Measurements from ENCODE around the gene CD8B. TPM values are rescaled to one million over a fixed set of nuclear protein-coding genes. Genes with fewer than 3 reads are reported as not detected.

The CD8B gene
- total RNA-seq, 2 donors from 2014 or later: 1.5 to 1.8 TPM

DNA sequence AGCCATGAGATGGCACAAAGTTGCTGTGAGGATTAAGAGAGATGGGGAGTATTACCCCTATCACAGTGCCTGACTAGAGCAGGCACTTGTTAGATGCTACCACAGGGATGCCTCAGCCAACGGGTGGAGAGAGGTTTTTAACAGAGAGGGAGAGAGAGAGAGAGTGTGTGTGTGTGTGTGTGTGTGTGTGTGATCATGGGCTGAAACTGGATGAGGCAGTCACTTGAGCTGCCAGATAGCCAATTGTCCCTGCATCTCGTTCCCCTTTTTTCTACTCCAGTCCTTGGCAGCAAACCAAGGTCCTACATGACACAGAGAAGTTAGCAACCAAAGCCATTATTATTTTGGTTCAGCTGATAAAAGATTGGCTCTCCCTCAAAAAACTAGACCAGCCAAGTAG lies 74.0 kb downstream of the CD8B start:
- no peaks in the 10 kb centered on the region for H3K9me3 ChIP-seq
- H3K4me1 ChIP-seq: no peaks in the 10 kb centered on the region
- intact Hi-C loops (cut with DNase I): no loop called here
- H3K4me3 ChIP-seq: no peak overlapping the region
- DNase-seq: no peak
- H3K27me3 ChIP-seq: peaks cover 44% of the 10 kb centered on the region
- no peak overlapping the region for H3K9ac ChIP-seq (ENCODE audit: low read depth in 2 of 2, low read length in 2 of 2)
- TF ChIP-seq, protein P1, sequence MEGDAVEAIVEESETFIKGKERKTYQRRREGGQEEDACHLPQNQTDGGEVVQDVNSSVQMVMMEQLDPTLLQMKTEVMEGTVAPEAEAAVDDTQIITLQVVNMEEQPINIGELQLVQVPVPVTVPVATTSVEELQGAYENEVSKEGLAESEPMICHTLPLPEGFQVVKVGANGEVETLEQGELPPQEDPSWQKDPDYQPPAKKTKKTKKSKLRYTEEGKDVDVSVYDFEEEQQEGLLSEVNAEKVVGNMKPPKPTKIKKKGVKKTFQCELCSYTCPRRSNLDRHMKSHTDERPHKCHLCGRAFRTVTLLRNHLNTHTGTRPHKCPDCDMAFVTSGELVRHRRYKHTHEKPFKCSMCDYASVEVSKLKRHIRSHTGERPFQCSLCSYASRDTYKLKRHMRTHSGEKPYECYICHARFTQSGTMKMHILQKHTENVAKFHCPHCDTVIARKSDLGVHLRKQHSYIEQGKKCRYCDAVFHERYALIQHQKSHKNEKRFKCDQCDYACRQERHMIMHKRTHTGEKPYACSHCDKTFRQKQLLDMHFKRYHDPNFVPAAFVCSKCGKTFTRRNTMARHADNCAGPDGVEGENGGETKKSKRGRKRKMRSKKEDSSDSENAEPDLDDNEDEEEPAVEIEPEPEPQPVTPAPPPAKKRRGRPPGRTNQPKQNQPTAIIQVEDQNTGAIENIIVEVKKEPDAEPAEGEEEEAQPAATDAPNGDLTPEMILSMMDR (IDR thresholded peaks at IDR 0.05): no peak
- H3K27ac ChIP-seq: no peak overlapping the region
- no peaks in the 10 kb centered on the region for H3K36me3 ChIP-seq

DNA sequence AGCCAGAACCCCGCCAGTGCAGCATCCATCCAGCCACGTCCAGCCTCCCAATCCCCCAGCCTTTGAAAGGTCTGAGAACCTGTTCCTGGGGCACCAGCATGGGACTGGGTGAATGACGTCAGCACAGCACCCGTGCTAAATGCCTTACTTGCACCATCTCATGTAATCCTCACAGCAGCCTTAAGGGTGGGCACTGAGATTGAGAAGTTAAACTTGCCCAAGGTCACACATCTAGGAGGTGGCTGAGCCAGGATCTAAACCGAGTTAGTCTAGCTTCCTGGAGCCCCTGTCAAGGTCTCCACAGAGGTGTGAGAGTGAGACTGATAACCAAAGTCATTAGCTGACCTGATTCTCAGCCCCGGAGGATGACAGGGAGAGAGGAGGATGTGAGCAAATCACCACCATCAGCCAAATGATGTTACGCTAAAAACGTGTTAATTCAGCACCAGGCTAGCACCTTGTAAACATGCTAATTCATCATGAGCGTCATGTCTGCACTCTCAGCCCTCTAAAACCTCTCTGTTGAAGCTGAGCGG lies 75.6 kb downstream of the CD8B start:
- Histone ChIP-seq H3K36me3 (no peaks in the 10 kb centered on the region), H3K27ac (no peak overlapping the region), H3K9me3 (no peaks in the 10 kb centered on the region), H3K4me1 (no peaks in the 10 kb centered on the region), H3K4me3 (no peak overlapping the region), H3K27me3 (peaks cover 28% of the 10 kb centered on the region), H3K9ac (ENCODE audit: low read depth in 2 of 2, low read length in 2 of 2) (no peak overlapping the region)
- intact Hi-C loops (cut with DNase I): no loop called here
- DNase-seq: no peak
- TF ChIP-seq, protein P1 (IDR thresholded peaks at IDR 0.05): no peak

DNA sequence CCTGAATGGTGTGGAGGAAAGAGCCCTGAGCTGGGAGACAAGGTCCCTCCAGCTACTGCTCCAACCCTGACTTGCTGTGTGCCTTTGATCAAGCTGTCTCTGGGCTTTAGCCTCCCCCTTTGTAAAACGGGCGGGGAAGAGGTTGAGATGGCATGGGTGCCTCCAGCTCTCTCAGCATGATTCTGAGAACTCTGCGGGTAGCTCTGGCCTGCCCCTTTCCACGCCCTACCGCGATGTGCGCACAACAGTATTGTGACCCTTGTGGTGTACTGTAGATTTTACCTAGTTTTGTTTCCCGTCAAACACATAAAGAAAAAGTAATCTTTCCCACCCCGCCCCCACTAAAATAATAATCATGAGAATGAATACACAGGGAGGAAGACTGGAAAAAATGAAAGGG lies 76.2 kb downstream of the CD8B start:
- Histone ChIP-seq H3K9me3 (no peaks in the 10 kb centered on the region), H3K9ac (ENCODE audit: low read depth in 2 of 2, low read length in 2 of 2) (no peak overlapping the region), H3K36me3 (no peaks in the 10 kb centered on the region), H3K4me1 (no peaks in the 10 kb centered on the region), H3K27me3 (peaks cover 21% of the 10 kb centered on the region), H3K4me3 (no peak overlapping the region), H3K27ac (no peak overlapping the region)
- intact Hi-C loops (cut with DNase I): no loop called here
- no peak for DNase-seq
- TF ChIP-seq, protein P1 (IDR thresholded peaks at IDR 0.05): no peak

DNA sequence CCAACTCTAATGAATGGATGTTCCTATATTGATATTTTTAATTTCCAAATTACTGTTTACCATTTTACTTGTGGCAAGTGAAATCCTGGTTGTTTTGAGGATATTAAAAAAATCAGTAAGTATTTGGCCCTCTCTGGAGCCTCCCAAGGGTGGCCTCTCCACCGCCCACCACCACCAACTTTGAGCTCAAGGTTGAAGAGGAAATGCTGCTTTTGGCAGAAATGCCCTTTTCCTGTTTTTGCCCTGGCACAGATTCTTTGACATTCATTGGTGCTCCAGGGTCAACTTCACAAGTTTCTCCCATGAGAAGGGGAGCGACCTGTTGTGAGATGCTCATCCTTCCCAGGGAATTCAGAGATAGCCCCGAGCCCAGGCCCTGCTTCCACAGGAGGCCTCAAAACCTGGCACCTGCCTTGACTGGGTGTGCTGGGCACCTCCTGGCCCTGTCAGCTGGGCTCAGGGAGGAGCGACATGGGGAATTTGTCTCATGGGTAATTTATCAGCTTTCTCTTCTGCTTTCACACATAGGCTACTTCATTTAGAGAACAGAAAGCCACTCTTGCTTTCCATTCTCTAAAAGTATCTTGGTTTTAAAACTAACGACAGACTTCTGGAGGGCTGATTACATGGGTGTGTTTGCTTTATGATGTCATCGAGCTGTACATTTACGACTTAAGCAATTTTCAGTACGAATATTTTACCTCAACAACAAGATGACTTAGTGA lies 77.9 kb downstream of the CD8B start:
- peaks cover 5% of the 10 kb centered on the region for H3K27me3 ChIP-seq
- intact Hi-C loops (cut with DNase I): no loop called here

DNA sequence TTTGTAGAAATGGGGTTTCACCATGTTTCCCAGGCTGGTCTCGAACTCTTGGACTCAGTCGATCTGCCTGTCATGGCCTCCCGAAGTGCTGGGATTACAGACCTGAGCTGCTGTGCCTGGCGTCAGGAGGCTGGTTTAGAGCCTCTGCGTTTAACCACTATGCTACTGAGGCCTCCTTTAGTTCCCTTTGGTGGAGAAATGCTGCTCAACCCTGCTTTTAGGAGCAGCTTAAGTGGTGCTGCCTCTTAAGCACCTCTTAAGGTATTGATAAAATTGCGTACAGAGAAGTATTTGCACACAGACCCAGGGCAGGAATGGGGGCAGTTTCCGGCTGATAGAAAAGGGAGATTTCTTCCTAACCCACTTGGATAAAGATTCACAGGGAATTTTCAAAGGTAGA lies 78.9 kb downstream of the CD8B start:
- Histone ChIP-seq H3K36me3 (no peaks in the 10 kb centered on the region), H3K4me3 (no peak overlapping the region), H3K4me1 (no peaks in the 10 kb centered on the region), H3K27ac (no peak overlapping the region), H3K27me3 (no peaks in the 10 kb centered on the region), H3K9ac (ENCODE audit: low read depth in 2 of 2, low read length in 2 of 2) (no peak overlapping the region), H3K9me3 (no peaks in the 10 kb centered on the region)
- intact Hi-C loops (cut with DNase I): no loop called here
- TF ChIP-seq, protein P1 (IDR thresholded peaks at IDR 0.05): no peak
- DNase-seq: no peak

More for the DNA sequence above, 77.9 kb downstream of the CD8B start:
- no peaks in the 10 kb centered on the region for H3K4me1 ChIP-seq
- DNase-seq: no peak
- H3K4me3 ChIP-seq: no peak overlapping the region
- H3K36me3 ChIP-seq: no peaks in the 10 kb centered on the region
- no peak overlapping the region for H3K27ac ChIP-seq
- H3K9ac ChIP-seq (ENCODE audit: low read depth in 2 of 2, low read length in 2 of 2): no peak overlapping the region
- H3K9me3 ChIP-seq: no peaks in the 10 kb centered on the region
- TF ChIP-seq, protein P1 (IDR thresholded peaks at IDR 0.05): no peak
